Upper lobe of left lung (tissue), 4 donors: Measurements from ENCODE around the gene LY6G6D.

ENCODE experiments used
- EP300 ChIP-seq, 4 donors: sonication (generic); formaldehyde crosslinking; IDR thresholded peaks; one replicate each; pipeline ENCODE4 v1.5.1; 2017; ENCODE audit warnings: antibody characterized with exemption in 4 of 4, control low read depth in 2 of 4
- POLR2A ChIP-seq, 4 donors: fragments of 450-650 bp; IDR thresholded peaks; one replicate each; pipeline ENCODE4 v1.5.1; 2016 to 2017; ENCODE audit warnings: antibody characterized with exemption in 4 of 4, mild to moderate bottlenecking in 2 of 4
- POLR2AphosphoS5 ChIP-seq, 2 donors: sonication (generic); formaldehyde crosslinking; IDR thresholded peaks; one replicate each; pipeline ENCODE4 v1.5.1; 2017; ENCODE audit warnings: antibody characterized with exemption in 2 of 2
- TF ChIP-seq, protein P1 (sequence below), 6 experiments: fragments of 450-650 bp in 4 of 6; fragments of 200-600 bp in 2 of 6; sonication (generic) in 2 of 6; IDR thresholded peaks; one replicate each; pipeline ENCODE4 v1.5.1; 2016 to 2019; ENCODE audit warnings: antibody characterized with exemption in 6 of 6

DNA sequence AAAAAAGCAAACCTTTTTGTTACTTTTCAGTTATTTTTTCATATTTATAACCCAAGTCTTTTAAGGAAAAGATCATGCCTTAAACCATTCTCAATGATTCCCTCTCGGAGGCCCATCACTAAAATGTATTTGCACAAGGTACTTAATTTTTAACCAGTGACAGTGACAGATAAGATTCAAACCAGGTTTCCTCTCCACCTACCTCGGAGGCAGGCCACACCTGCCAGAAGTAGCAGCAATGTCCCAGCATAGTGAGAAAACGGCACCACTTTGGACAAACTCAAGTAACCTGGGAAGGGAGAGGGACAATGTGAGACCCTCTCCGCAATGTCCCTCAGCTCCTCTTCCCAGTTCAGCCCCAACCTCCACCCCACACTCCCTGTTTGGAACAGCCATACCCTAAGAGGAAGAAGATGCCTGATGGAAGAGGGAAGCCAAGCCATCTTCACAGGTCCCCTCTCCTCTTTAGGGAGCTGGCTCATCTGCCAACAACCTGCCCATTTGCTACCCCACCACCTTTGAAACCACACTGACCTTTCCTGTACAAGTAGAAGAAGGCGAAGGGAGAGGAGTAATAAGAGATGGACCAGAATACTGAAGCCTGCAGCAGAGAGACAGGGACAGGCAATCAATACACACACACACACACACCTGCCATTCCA is 14.3 kb upstream of the LY6G6D start:
- TF ChIP-seq EP300 (IDR thresholded peaks at IDR 0.05) (no peak), POLR2A (IDR thresholded peaks at IDR 0.05) (no peak), POLR2AphosphoS5 (IDR thresholded peaks at IDR 0.05) (no peak)
- TF ChIP-seq, protein P1, sequence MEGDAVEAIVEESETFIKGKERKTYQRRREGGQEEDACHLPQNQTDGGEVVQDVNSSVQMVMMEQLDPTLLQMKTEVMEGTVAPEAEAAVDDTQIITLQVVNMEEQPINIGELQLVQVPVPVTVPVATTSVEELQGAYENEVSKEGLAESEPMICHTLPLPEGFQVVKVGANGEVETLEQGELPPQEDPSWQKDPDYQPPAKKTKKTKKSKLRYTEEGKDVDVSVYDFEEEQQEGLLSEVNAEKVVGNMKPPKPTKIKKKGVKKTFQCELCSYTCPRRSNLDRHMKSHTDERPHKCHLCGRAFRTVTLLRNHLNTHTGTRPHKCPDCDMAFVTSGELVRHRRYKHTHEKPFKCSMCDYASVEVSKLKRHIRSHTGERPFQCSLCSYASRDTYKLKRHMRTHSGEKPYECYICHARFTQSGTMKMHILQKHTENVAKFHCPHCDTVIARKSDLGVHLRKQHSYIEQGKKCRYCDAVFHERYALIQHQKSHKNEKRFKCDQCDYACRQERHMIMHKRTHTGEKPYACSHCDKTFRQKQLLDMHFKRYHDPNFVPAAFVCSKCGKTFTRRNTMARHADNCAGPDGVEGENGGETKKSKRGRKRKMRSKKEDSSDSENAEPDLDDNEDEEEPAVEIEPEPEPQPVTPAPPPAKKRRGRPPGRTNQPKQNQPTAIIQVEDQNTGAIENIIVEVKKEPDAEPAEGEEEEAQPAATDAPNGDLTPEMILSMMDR (IDR thresholded peaks at IDR 0.05), result no peak
